OCI-M2 (cell line): ENCODE measurements around the gene TREML1.
"Not testable (repeated sequence)": the region's sequence is repeated elsewhere in the genome, so short reads cannot be mapped to it uniquely, and the experiment has no call there.

Experiments
- DNase-seq: peaks from one replicate; lab custom pipeline; 2025; ENCODE audit not compliant: unreplicated experiment; lab: John Stamatoyannopoulos, UW

TREML1 gene

DNA sequence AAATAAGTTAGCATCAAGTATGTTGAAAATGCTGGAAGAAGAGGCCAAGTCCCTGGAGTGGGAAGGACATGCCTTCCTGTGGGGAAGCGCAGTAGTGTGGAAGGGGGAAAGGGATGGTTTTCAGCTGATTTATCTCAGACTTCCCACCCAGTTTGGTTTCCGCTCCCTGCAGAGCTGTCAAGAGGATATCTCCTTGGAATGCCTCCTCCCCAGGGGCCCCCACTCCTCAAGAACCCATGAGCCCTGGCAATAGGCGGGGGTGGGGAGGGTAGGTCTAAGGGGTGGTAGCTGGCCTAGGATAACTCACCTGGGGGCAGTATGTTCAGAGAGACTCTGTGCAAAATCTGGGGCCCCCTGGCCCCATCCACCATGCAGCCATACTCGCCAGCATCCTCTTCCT, 696 bp downstream of the TREML1 start:
- DNase-seq: no peak

DNA sequence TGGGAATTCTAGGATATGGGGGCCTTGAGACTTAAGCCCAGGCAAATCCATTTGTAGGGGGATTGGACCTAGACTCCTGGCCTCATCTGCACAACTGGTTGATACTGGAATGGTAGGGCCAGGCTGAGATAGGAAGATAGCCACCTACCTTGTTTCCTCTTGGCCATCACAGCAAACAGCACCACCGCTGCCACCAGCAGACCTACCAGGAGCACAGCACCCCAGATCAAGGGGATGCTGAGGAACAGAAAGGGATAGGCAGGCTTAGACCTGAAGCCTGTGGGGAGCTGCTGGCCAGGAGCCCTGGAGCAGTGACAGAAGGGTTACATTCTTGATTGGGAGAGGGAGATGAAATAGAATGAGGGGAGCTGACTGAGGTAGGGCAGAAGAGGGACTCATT, 3.5 kb downstream of the TREML1 start:
- DNase-seq: no peak

DNA sequence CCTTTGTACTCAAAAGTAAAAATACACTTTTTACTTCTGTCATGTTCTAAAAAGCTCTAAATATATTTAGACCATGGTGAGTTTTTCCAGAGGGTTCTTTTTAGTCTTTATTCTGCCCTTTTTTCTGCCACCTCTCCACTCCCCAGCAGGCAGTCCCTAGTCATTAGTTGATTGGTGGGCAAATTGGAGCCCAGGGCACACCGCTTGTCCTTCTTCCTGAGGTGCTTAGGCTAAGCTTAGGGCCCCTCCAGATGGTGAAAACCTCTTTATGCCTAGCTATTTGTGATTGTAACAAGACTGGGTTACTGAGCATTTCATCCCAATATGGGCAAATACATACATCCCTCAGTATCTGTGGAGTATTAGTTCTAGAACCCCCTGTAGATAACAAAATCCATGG, 6.2 kb downstream of the TREML1 start:
- no peak for DNase-seq

DNA sequence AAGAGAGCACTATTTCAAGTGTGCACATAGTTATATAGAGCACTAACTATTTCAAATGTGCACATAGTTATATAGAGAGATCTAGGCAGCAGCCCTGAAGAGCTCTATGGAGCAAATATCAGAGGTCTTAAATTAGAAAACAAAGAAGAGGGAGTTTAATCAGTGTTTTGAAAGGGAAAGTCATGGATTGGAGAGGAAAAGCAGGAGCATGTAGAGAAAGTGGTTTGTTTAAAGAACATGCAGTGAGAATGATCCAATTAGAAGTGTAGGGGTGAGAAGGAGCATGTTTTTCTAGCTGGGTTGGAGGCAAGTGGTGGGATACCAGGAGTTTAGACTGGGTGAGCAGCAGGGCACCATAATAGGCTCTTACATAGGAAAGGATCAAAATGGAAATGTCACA, 17.2 kb downstream of the TREML1 start:
- no peak for DNase-seq

DNA sequence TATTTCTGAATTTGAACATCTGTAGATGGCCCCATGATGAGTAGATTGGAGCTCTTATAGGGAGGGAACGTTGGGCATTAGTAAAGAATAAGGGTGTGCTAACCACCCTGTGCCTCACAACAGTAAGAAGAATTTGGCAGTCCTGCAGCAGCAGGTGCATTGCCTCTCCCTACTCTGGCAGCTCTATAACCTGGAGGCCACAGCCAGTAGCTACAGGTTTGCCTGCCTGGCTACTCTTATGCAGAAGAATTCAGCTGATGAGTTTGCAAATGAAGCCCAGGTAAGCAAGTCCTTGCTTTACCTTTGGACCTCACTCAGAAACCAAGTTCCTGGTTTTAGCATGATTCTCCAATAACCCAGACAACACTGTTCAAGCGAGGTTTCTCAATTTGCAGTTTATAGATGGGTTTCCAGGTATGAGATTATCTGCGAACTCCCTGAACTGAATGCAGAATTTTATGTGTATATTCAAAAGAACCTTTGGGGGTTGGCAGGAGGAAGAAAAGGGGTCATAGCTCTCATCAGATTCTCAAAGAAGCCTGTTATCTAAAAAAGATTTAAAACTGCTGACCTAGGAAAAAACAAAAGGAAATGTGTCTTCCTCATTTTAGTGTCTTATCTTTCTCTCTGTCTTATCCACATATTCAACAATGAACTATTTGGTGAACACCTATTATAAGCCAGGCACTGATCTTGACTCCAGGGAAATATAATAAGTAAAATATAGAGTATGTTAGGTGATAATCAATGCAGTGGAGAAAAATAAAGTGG, 18.9 kb downstream of the TREML1 start:
- no peak for DNase-seq

DNA sequence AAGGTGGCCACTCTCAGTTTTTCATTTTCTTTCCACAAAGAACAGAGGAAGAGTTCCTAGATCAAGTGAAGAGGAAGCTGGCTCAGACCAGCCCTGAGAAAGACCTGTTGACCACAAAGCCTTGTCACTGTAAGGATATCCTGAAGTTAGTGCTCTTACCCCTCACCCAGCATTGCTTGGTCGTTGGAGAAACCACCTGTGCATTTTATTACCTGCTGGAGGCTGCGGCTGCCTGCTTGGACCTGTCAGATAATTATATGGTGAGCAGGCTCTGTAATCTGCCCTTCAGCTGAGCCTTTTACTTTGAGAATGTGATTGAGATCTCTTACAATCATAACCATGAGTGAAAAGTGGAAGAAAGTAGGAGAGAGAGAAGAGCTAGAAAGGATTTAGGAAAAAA, 21.9 kb downstream of the TREML1 start:
- no peak for DNase-seq

DNA sequence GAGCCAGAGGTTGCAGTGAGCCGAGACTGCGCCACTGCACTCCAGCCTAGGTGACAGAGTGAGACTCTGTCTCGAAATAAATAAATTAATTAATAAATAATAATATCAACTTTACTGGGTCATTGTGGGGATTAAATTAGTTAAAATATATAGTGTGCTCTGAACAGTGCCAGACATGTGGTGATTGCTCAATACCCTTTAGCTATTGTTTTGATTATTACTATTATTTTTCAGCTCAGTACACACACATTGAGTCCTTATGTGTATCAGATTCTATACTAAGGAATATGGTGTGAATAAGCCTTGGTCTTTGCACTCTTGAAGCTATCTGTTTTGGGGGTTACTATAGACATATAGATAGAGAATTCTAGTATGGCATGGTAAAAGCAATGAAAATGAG, 28.9 kb downstream of the TREML1 start:
- no peak for DNase-seq

DNA sequence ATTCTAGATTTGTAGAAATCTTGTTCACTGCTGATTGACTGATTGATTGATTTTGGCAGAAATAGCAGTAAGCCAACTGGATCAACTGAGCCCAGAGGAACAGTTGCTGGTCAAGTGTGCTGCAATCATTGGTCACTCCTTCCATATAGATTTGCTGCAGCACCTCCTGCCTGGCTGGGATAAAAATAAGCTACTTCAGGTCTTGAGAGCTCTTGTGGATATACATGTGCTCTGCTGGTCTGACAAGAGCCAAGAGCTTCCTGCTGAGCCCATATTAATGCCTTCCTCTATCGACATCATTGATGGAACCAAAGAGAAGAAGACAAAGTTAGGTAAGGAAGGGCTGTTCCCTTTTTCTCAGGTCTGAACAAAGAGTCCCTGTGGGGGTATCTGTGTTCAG, 31.2 kb downstream of the TREML1 start:
- DNase-seq: no peak

DNA sequence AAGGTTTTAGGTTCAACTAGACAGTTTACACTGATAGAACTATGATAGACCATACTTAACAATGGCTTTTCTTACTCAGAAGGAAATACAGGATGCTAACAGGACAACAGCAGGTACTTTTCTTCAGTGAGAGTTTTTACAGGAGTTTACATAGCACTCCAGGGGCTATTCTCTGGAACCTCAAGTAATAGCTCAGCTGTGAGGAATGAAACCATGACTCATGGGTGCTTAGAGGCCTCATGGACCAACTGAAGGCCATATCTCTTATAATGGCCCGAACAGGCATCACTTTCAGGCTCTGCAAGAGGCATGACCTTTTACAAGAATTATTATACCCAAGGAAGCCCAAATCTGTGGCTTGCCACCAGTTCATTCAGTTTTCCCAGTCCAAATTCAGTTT, 31.8 kb downstream of the TREML1 start:
- no peak for DNase-seq

DNA sequence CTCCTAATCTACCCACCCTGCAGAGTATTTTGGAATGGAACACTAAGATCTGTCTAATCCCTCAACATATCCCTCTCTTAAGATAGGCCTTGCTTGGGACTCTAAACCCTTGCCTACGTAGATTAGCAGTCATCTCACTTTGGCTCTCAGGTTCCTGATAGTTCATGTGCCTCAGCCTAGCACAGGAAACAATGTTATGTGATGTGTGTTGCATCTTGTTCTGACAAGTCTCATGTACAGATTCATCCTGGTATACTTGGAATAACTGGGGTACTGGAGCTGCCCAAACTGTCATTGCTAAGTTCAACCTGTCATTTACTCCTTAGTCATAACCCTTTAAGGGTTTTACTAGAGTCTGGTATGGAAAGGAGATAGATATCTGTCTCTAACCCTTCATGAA, 34.1 kb downstream of the TREML1 start:
- DNase-seq: no peak

DNA sequence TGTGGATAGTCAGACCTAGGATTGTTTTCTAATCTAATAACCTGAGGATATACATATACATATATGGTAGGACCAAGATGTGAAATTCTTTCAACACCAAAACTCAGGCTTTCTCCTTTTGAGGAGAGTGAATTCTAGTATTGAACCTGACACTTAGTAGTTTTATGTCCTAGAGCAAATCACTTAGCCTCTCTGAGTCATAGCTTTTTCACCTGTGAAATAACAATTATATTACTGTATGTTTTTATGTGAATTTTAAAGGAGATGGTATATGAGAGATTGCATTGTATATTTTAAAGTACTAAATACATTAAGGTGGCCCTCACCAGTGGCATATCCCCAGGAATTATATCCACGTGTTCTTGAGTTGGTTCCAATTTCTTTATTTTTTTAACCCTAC, 34.6 kb downstream of the TREML1 start:
- no peak for DNase-seq

DNA sequence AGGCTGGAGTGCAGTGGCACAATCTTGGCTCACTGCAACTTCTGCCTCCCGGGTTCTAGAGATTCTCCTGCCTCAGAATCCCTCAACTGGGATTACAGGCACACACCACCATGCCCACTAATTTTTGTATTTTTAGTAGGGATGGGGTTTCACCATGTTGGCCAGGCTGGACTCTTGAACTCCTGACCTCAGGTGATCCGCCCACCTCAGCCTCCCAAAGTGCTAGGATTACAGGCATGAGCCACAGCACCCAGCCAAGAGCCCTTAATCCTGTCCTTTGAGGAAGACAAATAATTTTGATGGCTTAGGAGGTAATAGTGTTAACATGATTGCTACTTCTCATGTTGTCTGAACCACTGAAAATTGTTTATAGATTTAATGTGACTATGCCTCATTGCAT, 39.1 kb downstream of the TREML1 start:
- DNase-seq: not testable (repeated sequence)

DNA sequence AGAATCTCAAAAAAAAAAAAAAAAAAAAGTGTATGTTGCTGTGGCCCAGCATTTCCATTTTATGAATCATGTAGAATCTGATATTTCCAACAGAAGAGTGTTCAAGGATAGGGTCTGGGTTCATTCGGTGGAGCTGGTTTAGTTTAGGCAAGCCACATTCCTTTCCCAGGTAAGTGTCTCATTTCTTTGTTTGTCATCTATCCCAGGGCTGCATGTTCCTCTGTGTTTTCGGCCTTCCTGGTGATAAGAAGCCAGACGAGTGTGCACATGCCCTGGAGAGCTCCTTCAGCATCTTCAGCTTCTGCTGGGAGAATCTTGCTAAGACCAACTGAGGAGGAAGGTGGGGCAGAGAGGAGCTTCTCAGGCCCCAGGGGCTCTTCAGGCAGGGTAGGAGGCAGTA, 43.1 kb downstream of the TREML1 start:
- no peak for DNase-seq

DNA sequence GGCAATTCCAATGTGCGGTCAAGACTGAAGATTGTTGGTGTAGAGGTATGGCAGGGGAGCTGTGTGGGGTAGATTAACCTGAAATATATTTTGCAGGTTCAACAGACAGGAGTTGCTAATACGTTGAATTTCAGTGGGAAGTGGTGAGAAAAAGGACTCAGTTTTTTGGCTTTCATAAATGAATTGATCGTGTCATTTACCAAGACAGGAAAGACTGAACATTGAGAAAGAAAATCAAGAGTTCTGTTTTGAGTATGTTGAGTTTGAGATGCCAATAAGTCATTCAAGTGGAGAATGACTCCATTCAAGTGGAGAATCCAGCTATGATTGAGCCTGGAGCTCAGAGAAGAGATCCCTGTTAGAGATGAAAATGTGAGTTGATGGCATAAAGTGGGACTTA, 50.3 kb downstream of the TREML1 start:
- no peak for DNase-seq

DNA sequence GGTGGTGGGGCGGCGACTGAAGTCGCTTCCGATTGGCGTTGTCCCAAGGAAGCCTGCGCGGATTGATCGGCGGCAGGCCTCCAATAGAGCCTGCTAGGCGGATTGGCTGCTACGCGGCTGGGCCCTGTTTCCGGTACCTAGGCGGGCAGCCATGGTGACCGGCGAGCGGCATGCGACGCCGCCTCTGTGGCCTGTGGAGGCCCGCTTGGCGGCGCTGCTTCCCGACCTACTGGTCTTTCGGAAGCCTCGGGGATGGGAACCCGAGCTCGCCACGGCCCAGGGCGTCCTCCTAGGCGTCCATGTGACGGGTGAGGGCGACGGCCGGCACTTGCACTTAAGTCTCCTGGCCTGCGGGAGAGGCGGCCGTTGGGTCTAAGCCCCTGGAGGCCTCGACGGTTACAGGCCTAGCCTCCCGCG, 53.3 kb downstream of the TREML1 start:
- no peak for DNase-seq
